Tibial nerve (tissue), 4 donors: ENCODE measurements around the gene CDKN2B-AS1. TPM values are rescaled to one million over a fixed set of nuclear protein-coding genes. Genes with fewer than 3 reads are reported as not detected.

Source experiments
- DNase-seq, 2 donors: peaks; one replicate each; pipeline ENCODE4 v3.0.0-alpha.2; 2019; ENCODE audit warnings: low spot score in 2 of 2
- H3K27ac ChIP-seq, 4 donors: fragments of 200-600 bp; sonication (generic) in 3 of 4; one replicate each; pipeline ENCODE4 v1.5.1; 2017 to 2019; ENCODE audit warnings: mild to moderate bottlenecking in 1 of 4
- H3K27me3 ChIP-seq, 2 donors: fragments of 200-600 bp; sonication (generic) in 1 of 2; one replicate each; pipeline versions ENCODE4 v1.5.1 to v1.6.0; 2017 to 2019
- H3K36me3 ChIP-seq, 3 donors: fragments of 200-600 bp; sonication (generic); one replicate each; pipeline ENCODE4 v1.5.1; 2018 to 2019
- H3K4me1 ChIP-seq, 4 donors: fragments of 200-600 bp; sonication (generic) in 3 of 4; one replicate each; pipeline ENCODE4 v1.5.1; 2017 to 2019
- H3K4me3 ChIP-seq, 4 donors: fragments of 200-600 bp; sonication (generic) in 3 of 4; one replicate each; pipeline ENCODE4 v1.5.1; 2017 to 2019; ENCODE audit warnings: mild to moderate bottlenecking in 1 of 4, moderate library complexity in 1 of 4
- H3K9me3 ChIP-seq, 4 donors: fragments of 200-600 bp; sonication (generic) in 3 of 4; one replicate each; pipeline ENCODE4 v1.5.1; 2017 to 2019
- EP300 ChIP-seq, 2 donors: sonication (generic); formaldehyde crosslinking; IDR thresholded peaks; one replicate each; pipeline ENCODE4 v1.6.1; 2017; ENCODE audit warnings: antibody characterized with exemption in 2 of 2, mild to moderate bottlenecking in 1 of 2
- POLR2A ChIP-seq, 2 donors: fragments of 450-650 bp; IDR thresholded peaks; one replicate each; pipeline ENCODE4 v1.6.1; 2017; ENCODE audit warnings: antibody characterized with exemption in 2 of 2, mild to moderate bottlenecking in 2 of 2, moderate library complexity in 2 of 2
- WGBS, 2 donors: methylation state at CpG; one replicate each; pipeline ENCODE4 v1.1.5; 2018; 5-methylcytosine and 5-hydroxymethylcytosine counted together
- total RNA-seq, 4 donors: library from RNA; depleted of rRNA; stranded (reverse); fragments of >200 nt; gene quantifications; one replicate each; pipeline ENCODE4 v1.1.0, GENCODE V29; 2016
- TF ChIP-seq, protein P1 (sequence below), 5 experiments: fragments of 200-600 bp in 3 of 5; fragments of 450-650 bp in 2 of 5; sonication (generic) in 3 of 5; IDR thresholded peaks; one replicate each; pipeline ENCODE4 v1.5.1; 2016 to 2019; ENCODE audit warnings: antibody characterized with exemption in 5 of 5, mild to moderate bottlenecking in 3 of 5, moderate library complexity in 2 of 5

Gene CDKN2B-AS1
- total RNA-seq, 4 donors from 2014 or later: 0.59 to 1.5 (median 0.90) TPM; not detected in 1

DNA sequence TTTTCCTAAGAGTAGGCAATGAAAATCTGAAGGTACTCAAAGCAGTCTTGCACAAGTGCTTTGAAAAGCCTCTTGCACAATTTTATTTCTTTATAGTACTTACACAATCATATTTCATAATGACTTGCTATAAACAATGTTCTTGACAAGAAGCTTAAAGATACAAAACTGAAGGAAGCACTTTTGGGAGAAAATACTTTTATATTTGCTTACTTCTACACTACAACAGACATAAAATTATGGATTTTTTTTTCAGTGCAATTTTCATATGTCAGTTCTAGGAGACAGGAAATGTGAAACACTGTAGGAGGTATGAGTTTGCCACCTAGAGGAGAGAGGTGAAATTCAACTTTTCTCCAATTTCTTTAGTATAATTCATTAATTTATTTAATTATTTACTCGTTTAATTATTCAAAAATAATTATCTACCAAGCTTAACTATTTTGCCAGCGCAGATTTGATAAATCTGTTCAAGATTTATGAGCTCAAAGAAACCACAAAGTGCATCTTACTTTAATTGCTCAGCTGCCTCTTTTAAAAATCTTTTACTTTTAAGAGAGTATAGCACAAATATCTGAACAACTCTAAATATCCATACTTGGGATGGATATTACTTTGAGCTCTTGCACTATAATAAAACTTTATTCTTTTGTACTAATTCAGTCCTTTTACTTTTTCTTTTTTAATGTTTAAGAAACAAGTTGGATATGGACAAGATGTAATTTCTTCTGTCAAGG is 43.5 kb downstream of the CDKN2B-AS1 start:
- no peak for DNase-seq
- Histone ChIP-seq H3K36me3 (no peaks in the 10 kb centered on the region), H3K4me1 (peaks cover 0 to 23% (median 6%) of the 10 kb centered on the region in 4 donors), H3K27ac (no peak overlapping the region), H3K27me3 (no peaks in the 10 kb centered on the region), H3K4me3 (no peak overlapping the region), H3K9me3 (no peaks in the 10 kb centered on the region)
- WGBS, 2 donors: 37 to 41% methylated on average over 2 of the region's 2 CpGs
- TF ChIP-seq, protein P1, sequence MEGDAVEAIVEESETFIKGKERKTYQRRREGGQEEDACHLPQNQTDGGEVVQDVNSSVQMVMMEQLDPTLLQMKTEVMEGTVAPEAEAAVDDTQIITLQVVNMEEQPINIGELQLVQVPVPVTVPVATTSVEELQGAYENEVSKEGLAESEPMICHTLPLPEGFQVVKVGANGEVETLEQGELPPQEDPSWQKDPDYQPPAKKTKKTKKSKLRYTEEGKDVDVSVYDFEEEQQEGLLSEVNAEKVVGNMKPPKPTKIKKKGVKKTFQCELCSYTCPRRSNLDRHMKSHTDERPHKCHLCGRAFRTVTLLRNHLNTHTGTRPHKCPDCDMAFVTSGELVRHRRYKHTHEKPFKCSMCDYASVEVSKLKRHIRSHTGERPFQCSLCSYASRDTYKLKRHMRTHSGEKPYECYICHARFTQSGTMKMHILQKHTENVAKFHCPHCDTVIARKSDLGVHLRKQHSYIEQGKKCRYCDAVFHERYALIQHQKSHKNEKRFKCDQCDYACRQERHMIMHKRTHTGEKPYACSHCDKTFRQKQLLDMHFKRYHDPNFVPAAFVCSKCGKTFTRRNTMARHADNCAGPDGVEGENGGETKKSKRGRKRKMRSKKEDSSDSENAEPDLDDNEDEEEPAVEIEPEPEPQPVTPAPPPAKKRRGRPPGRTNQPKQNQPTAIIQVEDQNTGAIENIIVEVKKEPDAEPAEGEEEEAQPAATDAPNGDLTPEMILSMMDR (IDR thresholded peaks at IDR 0.05): peak in 3 of 5 experiments; percentile 13 to 42 (median 29)
- TF ChIP-seq EP300 (IDR thresholded peaks at IDR 0.05): peak; percentile 44 to 57
- no peak for TF ChIP-seq POLR2A (IDR thresholded peaks at IDR 0.05)

DNA sequence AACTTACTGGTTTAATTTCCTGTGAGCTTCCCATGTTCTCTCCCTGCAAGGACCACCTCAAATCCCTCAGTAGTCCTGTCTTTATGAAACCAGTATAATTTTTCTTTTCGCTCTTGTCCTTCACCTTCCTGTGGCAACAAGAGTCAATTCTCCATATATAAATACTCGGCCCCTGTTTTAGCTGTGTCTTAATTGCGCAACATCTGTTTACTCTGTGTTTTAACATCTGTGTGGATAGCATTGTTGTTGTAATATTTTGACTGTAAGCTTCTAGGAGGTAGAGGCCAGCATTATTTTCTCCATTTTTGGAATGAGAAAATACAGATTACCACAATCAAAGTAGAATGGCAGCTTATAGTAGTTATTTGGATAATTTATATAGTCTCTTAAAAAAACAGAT is 44.7 kb downstream of the CDKN2B-AS1 start:
- Histone ChIP-seq H3K4me1 (peaks cover 0 to 23% (median 6%) of the 10 kb centered on the region in 4 donors), H3K9me3 (no peaks in the 10 kb centered on the region), H3K36me3 (no peaks in the 10 kb centered on the region), H3K27me3 (no peaks in the 10 kb centered on the region), H3K27ac (no peak overlapping the region), H3K4me3 (no peak overlapping the region)
- DNase-seq: no peak
- 74 to 84% methylated on average over 3 of the region's 3 CpGs for WGBS, 2 donors
- TF ChIP-seq POLR2A (IDR thresholded peaks at IDR 0.05) (no peak), EP300 (IDR thresholded peaks at IDR 0.05) (no peak)
- TF ChIP-seq, protein P1 (IDR thresholded peaks at IDR 0.05): no peak

DNA sequence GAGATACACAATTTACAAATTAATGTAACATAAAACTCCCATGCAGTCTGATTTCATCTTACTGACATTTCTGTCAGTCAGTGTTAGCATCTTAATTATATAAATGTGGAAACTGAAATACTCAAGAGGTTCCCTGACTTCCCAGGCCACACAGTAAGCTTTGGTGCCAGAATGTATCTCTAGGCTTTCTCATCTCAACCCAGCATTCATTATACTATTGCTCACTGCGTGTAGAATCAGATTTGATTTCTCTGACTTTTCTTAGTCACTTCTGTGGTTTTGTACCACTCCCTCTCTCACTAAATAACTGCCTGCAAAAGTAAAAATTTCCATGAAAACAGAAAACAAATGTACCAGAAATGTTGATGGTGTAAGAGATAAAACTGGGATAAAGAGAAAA is 46.2 kb downstream of the CDKN2B-AS1 start:
- H3K27ac ChIP-seq: peak overlapping the region in 1 of 4 donors; percentile 15
- no peak for TF ChIP-seq POLR2A (IDR thresholded peaks at IDR 0.05)
- H3K36me3 ChIP-seq: no peaks in the 10 kb centered on the region
- H3K4me1 ChIP-seq: peaks cover 0 to 23% (median 6%) of the 10 kb centered on the region in 4 donors
- H3K4me3 ChIP-seq: no peak overlapping the region
- no peaks in the 10 kb centered on the region for H3K9me3 ChIP-seq
- H3K27me3 ChIP-seq: no peaks in the 10 kb centered on the region
- 46 to 49% methylated on average over 1 of the region's 1 CpG for WGBS, 2 donors
- no peak for DNase-seq

DNA sequence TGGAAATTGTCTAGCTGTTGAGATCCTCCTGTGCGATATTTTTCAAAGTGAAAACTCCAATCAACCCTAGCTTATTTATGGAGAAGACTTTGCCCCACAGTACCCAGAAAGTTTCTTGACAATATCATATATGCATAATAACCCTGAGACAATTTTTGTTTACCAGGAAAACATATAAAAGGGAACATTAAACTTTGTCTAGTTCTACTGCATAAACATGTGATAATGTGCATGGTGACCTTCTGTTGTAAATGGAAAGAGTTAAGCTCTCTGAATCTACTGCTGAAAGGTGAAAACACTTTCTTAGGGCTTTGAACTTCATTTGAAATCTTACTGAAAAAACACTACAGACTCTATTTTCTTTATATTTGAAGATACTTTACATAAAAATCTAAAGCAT is 46.8 kb downstream of the CDKN2B-AS1 start:
- no peaks in the 10 kb centered on the region for H3K9me3 ChIP-seq
- no peaks in the 10 kb centered on the region for H3K36me3 ChIP-seq
- no peaks in the 10 kb centered on the region for H3K27me3 ChIP-seq
- no peak for DNase-seq
- TF ChIP-seq, protein P1 (IDR thresholded peaks at IDR 0.05): no peak
- TF ChIP-seq POLR2A (IDR thresholded peaks at IDR 0.05) (no peak), EP300 (IDR thresholded peaks at IDR 0.05) (no peak)
- whole genome bisulfite sequencing, 2 donors: 93 to 97% methylated on average over 1 of the region's 1 CpG
- H3K4me1 ChIP-seq: peaks cover 0 to 23% (median 6%) of the 10 kb centered on the region in 4 donors
- no peak overlapping the region for H3K27ac ChIP-seq
- H3K4me3 ChIP-seq: no peak overlapping the region

DNA sequence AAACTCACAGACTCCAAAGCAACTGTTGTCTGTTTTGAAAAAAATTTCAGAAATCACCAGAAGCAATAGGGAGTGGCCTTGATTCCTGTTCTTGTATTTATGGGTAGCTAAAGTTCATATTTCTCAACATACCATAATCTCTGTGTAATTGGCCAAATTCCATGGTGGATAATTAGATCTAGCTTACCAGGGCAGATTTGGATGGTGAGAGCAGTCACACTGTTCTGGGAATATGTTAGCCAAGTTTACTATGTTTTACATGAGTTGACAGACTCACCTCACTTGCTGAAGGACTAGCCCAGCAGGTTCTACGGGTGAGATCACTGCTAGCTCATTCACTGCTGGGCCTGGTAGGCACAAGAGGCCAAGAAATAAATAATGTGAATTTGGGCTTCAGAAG is 47.2 kb downstream of the CDKN2B-AS1 start:
- DNase-seq: no peak
- Histone ChIP-seq H3K4me1 (peaks cover 0 to 23% (median 6%) of the 10 kb centered on the region in 4 donors), H3K27ac (no peak overlapping the region), H3K4me3 (no peak overlapping the region), H3K27me3 (no peaks in the 10 kb centered on the region), H3K36me3 (no peaks in the 10 kb centered on the region), H3K9me3 (no peaks in the 10 kb centered on the region)
- 50 to 76% methylated on average over 1 of the region's 1 CpG for WGBS, 2 donors
- TF ChIP-seq POLR2A (IDR thresholded peaks at IDR 0.05) (no peak), EP300 (IDR thresholded peaks at IDR 0.05) (no peak)
- TF ChIP-seq, protein P1 (IDR thresholded peaks at IDR 0.05): no peak
